ENCODE data around the gene ATF7IP2. TPM values are rescaled to one million over a fixed set of nuclear protein-coding genes. Genes with fewer than 3 reads are reported as not detected.

The ATF7IP2 gene
- total and polyA plus RNA-seq, 2 of the 13 experiments (the other 11 are each of a cell fraction or from before 2014, with no cell fraction given) = 117 to 217 TPM

DNA sequence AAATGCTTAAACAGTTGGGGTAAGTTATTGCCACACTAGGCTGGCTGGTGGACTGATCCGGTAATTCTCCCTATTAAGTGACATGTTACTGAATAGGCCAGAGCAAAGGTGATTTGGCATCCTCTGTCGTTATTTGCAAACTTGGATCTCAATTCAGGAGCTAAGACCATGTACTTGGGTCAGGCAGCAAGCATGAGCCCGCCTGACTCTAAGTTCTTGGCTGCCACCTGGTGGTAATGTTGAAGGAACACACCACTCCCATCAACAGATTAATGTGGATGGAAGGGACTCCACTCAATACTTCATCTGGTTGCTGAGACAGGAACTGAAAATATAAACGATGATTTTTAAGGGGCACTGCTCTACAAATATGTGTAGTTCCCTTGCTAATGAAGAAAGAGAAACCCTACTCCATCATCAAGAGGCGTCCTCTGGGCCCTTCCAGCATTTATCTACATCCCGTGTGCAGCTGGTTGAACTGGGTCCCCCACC lies 123.7 kb downstream of the ATF7IP2 start (continued):
- TF ChIP-seq RXRA (CRISPR knock-in tag; IDR thresholded peaks at IDR 0.05) = no peak; the same call in 1 of the 2 replicates
- no peak for TF ChIP-seq ZNF558 (CRISPR knock-in tag; IDR thresholded peaks at IDR 0.05; ENCODE audit: borderline replicate concordance)
- TF ChIP-seq ZBTB8A (CRISPR knock-in tag; IDR thresholded peaks at IDR 0.05; ENCODE audit: borderline replicate concordance, low read depth) = no peak
- TF ChIP-seq, protein P1, sequence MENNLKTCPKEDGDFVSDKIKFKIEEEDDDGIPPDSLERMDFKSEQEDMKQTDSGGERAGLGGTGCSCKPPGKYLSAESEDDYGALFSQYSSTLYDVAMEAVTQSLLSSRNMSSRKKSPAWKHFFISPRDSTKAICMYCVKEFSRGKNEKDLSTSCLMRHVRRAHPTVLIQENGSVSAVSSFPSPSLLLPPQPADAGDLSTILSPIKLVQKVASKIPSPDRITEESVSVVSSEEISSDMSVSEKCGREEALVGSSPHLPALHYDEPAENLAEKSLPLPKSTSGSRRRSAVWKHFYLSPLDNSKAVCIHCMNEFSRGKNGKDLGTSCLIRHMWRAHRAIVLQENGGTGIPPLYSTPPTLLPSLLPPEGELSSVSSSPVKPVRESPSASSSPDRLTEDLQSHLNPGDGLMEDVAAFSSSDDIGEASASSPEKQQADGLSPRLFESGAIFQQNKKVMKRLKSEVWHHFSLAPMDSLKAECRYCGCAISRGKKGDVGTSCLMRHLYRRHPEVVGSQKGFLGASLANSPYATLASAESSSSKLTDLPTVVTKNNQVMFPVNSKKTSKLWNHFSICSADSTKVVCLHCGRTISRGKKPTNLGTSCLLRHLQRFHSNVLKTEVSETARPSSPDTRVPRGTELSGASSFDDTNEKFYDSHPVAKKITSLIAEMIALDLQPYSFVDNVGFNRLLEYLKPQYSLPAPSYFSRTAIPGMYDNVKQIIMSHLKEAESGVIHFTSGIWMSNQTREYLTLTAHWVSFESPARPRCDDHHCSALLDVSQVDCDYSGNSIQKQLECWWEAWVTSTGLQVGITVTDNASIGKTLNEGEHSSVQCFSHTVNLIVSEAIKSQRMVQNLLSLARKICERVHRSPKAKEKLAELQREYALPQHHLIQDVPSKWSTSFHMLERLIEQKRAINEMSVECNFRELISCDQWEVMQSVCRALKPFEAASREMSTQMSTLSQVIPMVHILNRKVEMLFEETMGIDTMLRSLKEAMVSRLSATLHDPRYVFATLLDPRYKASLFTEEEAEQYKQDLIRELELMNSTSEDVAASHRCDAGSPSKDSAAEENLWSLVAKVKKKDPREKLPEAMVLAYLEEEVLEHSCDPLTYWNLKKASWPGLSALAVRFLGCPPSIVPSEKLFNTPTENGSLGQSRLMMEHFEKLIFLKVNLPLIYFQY (CRISPR knock-in tag; IDR thresholded peaks at IDR 0.05; ENCODE audit: borderline replicate concordance) = peak; percentile 84; the same call in 1 of the 2 replicates
- no peak for TF ChIP-seq ZNF7 (CRISPR knock-in tag; IDR thresholded peaks at IDR 0.05)
- TF ChIP-seq, protein P2, sequence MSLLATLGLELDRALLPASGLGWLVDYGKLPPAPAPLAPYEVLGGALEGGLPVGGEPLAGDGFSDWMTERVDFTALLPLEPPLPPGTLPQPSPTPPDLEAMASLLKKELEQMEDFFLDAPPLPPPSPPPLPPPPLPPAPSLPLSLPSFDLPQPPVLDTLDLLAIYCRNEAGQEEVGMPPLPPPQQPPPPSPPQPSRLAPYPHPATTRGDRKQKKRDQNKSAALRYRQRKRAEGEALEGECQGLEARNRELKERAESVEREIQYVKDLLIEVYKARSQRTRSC (CRISPR knock-in tag; IDR thresholded peaks at IDR 0.05; ENCODE audit: low read depth) = no peak
- TF ChIP-seq, protein P3, sequence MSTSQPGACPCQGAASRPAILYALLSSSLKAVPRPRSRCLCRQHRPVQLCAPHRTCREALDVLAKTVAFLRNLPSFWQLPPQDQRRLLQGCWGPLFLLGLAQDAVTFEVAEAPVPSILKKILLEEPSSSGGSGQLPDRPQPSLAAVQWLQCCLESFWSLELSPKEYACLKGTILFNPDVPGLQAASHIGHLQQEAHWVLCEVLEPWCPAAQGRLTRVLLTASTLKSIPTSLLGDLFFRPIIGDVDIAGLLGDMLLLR (CRISPR knock-in tag; IDR thresholded peaks at IDR 0.05) = no peak
- no peak for TF ChIP-seq KAT2B (IDR thresholded peaks at IDR 0.05; ENCODE audit: borderline replicate concordance, low read depth, low read length)
- TF ChIP-seq ZFP41 (CRISPR knock-in tag; IDR thresholded peaks at IDR 0.05; ENCODE audit: borderline replicate concordance) = no peak
- no peak for TF ChIP-seq ZNF780A (CRISPR knock-in tag; IDR thresholded peaks at IDR 0.05)
- TF ChIP-seq ZNF260 (CRISPR knock-in tag; IDR thresholded peaks at IDR 0.05; ENCODE audit: borderline replicate concordance, low read depth) = no peak
- TF ChIP-seq FOXJ3 (CRISPR knock-in tag; IDR thresholded peaks at IDR 0.05; ENCODE audit: borderline replicate concordance) = no peak
- TF ChIP-seq, protein P4, sequence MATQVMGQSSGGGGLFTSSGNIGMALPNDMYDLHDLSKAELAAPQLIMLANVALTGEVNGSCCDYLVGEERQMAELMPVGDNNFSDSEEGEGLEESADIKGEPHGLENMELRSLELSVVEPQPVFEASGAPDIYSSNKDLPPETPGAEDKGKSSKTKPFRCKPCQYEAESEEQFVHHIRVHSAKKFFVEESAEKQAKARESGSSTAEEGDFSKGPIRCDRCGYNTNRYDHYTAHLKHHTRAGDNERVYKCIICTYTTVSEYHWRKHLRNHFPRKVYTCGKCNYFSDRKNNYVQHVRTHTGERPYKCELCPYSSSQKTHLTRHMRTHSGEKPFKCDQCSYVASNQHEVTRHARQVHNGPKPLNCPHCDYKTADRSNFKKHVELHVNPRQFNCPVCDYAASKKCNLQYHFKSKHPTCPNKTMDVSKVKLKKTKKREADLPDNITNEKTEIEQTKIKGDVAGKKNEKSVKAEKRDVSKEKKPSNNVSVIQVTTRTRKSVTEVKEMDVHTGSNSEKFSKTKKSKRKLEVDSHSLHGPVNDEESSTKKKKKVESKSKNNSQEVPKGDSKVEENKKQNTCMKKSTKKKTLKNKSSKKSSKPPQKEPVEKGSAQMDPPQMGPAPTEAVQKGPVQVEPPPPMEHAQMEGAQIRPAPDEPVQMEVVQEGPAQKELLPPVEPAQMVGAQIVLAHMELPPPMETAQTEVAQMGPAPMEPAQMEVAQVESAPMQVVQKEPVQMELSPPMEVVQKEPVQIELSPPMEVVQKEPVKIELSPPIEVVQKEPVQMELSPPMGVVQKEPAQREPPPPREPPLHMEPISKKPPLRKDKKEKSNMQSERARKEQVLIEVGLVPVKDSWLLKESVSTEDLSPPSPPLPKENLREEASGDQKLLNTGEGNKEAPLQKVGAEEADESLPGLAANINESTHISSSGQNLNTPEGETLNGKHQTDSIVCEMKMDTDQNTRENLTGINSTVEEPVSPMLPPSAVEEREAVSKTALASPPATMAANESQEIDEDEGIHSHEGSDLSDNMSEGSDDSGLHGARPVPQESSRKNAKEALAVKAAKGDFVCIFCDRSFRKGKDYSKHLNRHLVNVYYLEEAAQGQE (IDR thresholded peaks at IDR 0.05; ENCODE audit: borderline replicate concordance in 1 of 2, low read depth in 1 of 2, low read length in 2 of 2) = no peak
- TF ChIP-seq ZNF674 (CRISPR knock-in tag; IDR thresholded peaks at IDR 0.05; ENCODE audit: low read depth) = no peak
- no peak for TF ChIP-seq FOXK2 (IDR thresholded peaks at IDR 0.05)
- TF ChIP-seq IKZF1 (IDR thresholded peaks at IDR 0.05) = no peak
- TF ChIP-seq, protein P5, sequence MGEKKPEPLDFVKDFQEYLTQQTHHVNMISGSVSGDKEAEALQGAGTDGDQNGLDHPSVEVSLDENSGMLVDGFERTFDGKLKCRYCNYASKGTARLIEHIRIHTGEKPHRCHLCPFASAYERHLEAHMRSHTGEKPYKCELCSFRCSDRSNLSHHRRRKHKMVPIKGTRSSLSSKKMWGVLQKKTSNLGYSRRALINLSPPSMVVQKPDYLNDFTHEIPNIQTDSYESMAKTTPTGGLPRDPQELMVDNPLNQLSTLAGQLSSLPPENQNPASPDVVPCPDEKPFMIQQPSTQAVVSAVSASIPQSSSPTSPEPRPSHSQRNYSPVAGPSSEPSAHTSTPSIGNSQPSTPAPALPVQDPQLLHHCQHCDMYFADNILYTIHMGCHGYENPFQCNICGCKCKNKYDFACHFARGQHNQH (CRISPR knock-in tag; IDR thresholded peaks at IDR 0.05) = peak; percentile 82; the same call in 1 of the 2 replicates
- no peak for TF ChIP-seq TCF7L2 (IDR thresholded peaks at IDR 0.05; ENCODE audit: low read depth, low read length)
- TF ChIP-seq, protein P6, sequence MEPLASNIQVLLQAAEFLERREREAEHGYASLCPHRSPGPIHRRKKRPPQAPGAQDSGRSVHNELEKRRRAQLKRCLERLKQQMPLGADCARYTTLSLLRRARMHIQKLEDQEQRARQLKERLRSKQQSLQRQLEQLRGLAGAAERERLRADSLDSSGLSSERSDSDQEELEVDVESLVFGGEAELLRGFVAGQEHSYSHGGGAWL (CRISPR knock-in tag; IDR thresholded peaks at IDR 0.05) = no peak
